Measurements from ENCODE around the gene ATP2C1.

DNA sequence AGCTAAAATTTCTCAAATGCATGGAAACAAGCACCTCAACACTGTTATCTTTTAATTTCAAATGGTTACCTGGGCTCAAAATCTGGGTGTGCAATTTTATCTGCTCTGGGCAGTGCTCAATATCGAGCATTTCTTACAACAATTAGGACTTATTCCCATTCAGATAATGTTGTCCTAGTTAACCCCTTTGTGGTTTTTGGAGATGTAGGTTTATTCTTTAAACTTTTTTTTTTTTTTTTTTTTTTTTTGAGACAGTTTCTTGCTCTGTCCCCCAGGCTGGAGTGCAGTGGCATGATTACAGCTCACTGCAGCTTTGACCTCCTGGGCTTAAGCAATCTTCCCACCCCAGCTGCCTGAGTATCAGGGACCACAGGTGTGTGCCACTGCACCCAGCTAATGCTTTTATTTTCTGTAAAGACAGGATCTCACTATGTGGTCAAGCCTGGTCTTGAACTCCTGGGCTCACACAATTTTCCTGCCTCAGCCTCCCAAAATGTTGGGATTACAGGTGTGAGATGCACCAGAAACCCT lies 4.4 kb upstream of the ATP2C1 start:
- TF ChIP-seq, protein P1, sequence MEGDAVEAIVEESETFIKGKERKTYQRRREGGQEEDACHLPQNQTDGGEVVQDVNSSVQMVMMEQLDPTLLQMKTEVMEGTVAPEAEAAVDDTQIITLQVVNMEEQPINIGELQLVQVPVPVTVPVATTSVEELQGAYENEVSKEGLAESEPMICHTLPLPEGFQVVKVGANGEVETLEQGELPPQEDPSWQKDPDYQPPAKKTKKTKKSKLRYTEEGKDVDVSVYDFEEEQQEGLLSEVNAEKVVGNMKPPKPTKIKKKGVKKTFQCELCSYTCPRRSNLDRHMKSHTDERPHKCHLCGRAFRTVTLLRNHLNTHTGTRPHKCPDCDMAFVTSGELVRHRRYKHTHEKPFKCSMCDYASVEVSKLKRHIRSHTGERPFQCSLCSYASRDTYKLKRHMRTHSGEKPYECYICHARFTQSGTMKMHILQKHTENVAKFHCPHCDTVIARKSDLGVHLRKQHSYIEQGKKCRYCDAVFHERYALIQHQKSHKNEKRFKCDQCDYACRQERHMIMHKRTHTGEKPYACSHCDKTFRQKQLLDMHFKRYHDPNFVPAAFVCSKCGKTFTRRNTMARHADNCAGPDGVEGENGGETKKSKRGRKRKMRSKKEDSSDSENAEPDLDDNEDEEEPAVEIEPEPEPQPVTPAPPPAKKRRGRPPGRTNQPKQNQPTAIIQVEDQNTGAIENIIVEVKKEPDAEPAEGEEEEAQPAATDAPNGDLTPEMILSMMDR (IDR thresholded peaks at IDR 0.05) = no peak
- TF ChIP-seq POLR2A (IDR thresholded peaks at IDR 0.05) = no peak
